T-helper 1 cell treated with Interleukin-12 subunit alpha and Interleukin-12 subunit beta and Interleukin-4 antibody, amounts not matched to agents 30 μg/mL and 1 μg/mL, for 36 hours (primary cell): Measurements from ENCODE around the gene MAN1C1.

Source experiments
- H3K27ac Mint-ChIP-seq: one replicate; pipeline ENCODE4 v1.8.0; 2021; ENCODE audit warnings: mild to moderate bottlenecking, mixed read lengths
- H3K27me3 Mint-ChIP-seq: one replicate; pipeline ENCODE4 v1.8.0; 2021; ENCODE audit warnings: low read depth, mixed read lengths
- H3K36me3 Mint-ChIP-seq: one replicate; pipeline ENCODE4 v1.8.0; 2021; ENCODE audit warnings: low read depth, mixed read lengths
- H3K4me1 Mint-ChIP-seq: one replicate; pipeline ENCODE4 v1.8.0; 2021; ENCODE audit warnings: low read depth, mixed read lengths
- H3K4me3 Mint-ChIP-seq: one replicate; pipeline ENCODE4 v1.8.0; 2021; ENCODE audit warnings: mild to moderate bottlenecking, moderate library complexity, mixed read lengths
- H3K9me3 Mint-ChIP-seq: one replicate; pipeline ENCODE4 v1.8.0; 2021; ENCODE audit warnings: mixed read lengths

The MAN1C1 gene

GRCh38 chr1:25760871-25761270, 144.3 kb downstream of the MAN1C1 start:
- H3K9me3 Mint-ChIP-seq, result no peaks in the 10 kb centered on the region
- H3K4me3 Mint-ChIP-seq, result no peak overlapping the region
- H3K4me1 Mint-ChIP-seq, result peaks cover 2% of the 10 kb centered on the region
- no peaks in the 10 kb centered on the region for H3K36me3 Mint-ChIP-seq
- H3K27ac Mint-ChIP-seq, result no peak overlapping the region
- peaks cover 33% of the 10 kb centered on the region for H3K27me3 Mint-ChIP-seq

- H3K27me3 Mint-ChIP-seq, result peaks cover 16% of the 10 kb centered on the region
- no peak overlapping the region for H3K27ac Mint-ChIP-seq
- H3K9me3 Mint-ChIP-seq, result no peaks in the 10 kb centered on the region
- no peaks in the 10 kb centered on the region for H3K36me3 Mint-ChIP-seq
- no peak overlapping the region for H3K4me3 Mint-ChIP-seq
- peaks cover 1% of the 10 kb centered on the region for H3K4me1 Mint-ChIP-seq
These were observed 146.9 kb downstream of the MAN1C1 start for GRCh38 chr1:25763493-25763892.

- Mint-ChIP-seq H3K4me1 (peaks cover 1% of the 10 kb centered on the region), H3K36me3 (no peaks in the 10 kb centered on the region), H3K27ac (no peak overlapping the region), H3K27me3 (peaks cover 12% of the 10 kb centered on the region), H3K4me3 (no peak overlapping the region), H3K9me3 (no peaks in the 10 kb centered on the region)
These were observed 148.7 kb downstream of the MAN1C1 start for GRCh38 chr1:25765136-25765922.

- Mint-ChIP-seq H3K27me3 (peaks cover 13% of the 10 kb centered on the region), H3K4me3 (no peak overlapping the region), H3K27ac (no peak overlapping the region), H3K4me1 (peaks cover 3% of the 10 kb centered on the region), H3K36me3 (no peaks in the 10 kb centered on the region), H3K9me3 (no peaks in the 10 kb centered on the region)
These were observed 149.5 kb downstream of the MAN1C1 start for GRCh38 chr1:25765923-25766589.

GRCh38 chr1:25766721-25767436, 150.3 kb downstream of the MAN1C1 start:
- H3K36me3 Mint-ChIP-seq, result no peaks in the 10 kb centered on the region
- H3K4me1 Mint-ChIP-seq, result peaks cover 4% of the 10 kb centered on the region
- no peaks in the 10 kb centered on the region for H3K9me3 Mint-ChIP-seq
- H3K27me3 Mint-ChIP-seq, result peaks cover 20% of the 10 kb centered on the region
- H3K27ac Mint-ChIP-seq, result no peak overlapping the region
- no peak overlapping the region for H3K4me3 Mint-ChIP-seq

GRCh38 chr1:25767437-25767770, 150.8 kb downstream of the MAN1C1 start:
- no peak overlapping the region for H3K4me3 Mint-ChIP-seq
- peaks cover 25% of the 10 kb centered on the region for H3K27me3 Mint-ChIP-seq
- H3K36me3 Mint-ChIP-seq, result no peaks in the 10 kb centered on the region
- H3K4me1 Mint-ChIP-seq, result peaks cover 4% of the 10 kb centered on the region
- no peaks in the 10 kb centered on the region for H3K9me3 Mint-ChIP-seq
- H3K27ac Mint-ChIP-seq, result no peak overlapping the region

GRCh38 chr1:25768999-25769398, 152.4 kb downstream of the MAN1C1 start:
- no peaks in the 10 kb centered on the region for H3K9me3 Mint-ChIP-seq
- H3K27me3 Mint-ChIP-seq, result peaks cover 38% of the 10 kb centered on the region
- H3K4me1 Mint-ChIP-seq, result peaks cover 7% of the 10 kb centered on the region
- peaks cover 4% of the 10 kb centered on the region for H3K36me3 Mint-ChIP-seq
- peak overlapping the region; percentile 13 for H3K4me3 Mint-ChIP-seq
- no peak overlapping the region for H3K27ac Mint-ChIP-seq

GRCh38 chr1:25769625-25770383, 153.2 kb downstream of the MAN1C1 start:
- Mint-ChIP-seq H3K36me3 (peaks cover 4% of the 10 kb centered on the region), H3K4me3 (no peak overlapping the region), H3K4me1 (peaks cover 14% of the 10 kb centered on the region), H3K27me3 (peaks cover 43% of the 10 kb centered on the region), H3K27ac (no peak overlapping the region), H3K9me3 (no peaks in the 10 kb centered on the region)

- no peaks in the 10 kb centered on the region for H3K9me3 Mint-ChIP-seq
- H3K4me3 Mint-ChIP-seq, result no peak overlapping the region
- H3K27me3 Mint-ChIP-seq, result peaks cover 45% of the 10 kb centered on the region
- H3K4me1 Mint-ChIP-seq, result peaks cover 23% of the 10 kb centered on the region
- H3K27ac Mint-ChIP-seq, result no peak overlapping the region
- peaks cover 4% of the 10 kb centered on the region for H3K36me3 Mint-ChIP-seq
These were observed 154.1 kb downstream of the MAN1C1 start for GRCh38 chr1:25770541-25771220.

- Mint-ChIP-seq H3K36me3 (peaks cover 4% of the 10 kb centered on the region), H3K9me3 (no peaks in the 10 kb centered on the region), H3K4me3 (no peak overlapping the region), H3K27me3 (peaks cover 45% of the 10 kb centered on the region), H3K27ac (no peak overlapping the region), H3K4me1 (peaks cover 23% of the 10 kb centered on the region)
These were observed 154.9 kb downstream of the MAN1C1 start for GRCh38 chr1:25771221-25772114.

GRCh38 chr1:25772164-25772563, 155.6 kb downstream of the MAN1C1 start:
- Mint-ChIP-seq H3K27me3 (peaks cover 45% of the 10 kb centered on the region), H3K36me3 (peaks cover 4% of the 10 kb centered on the region), H3K4me1 (peaks cover 23% of the 10 kb centered on the region), H3K9me3 (no peaks in the 10 kb centered on the region), H3K4me3 (no peak overlapping the region), H3K27ac (no peak overlapping the region)

GRCh38 chr1:25772692-25773245, 156.2 kb downstream of the MAN1C1 start:
- H3K9me3 Mint-ChIP-seq, result no peaks in the 10 kb centered on the region
- no peak overlapping the region for H3K4me3 Mint-ChIP-seq
- no peak overlapping the region for H3K27ac Mint-ChIP-seq
- peaks cover 50% of the 10 kb centered on the region for H3K27me3 Mint-ChIP-seq
- H3K36me3 Mint-ChIP-seq, result peaks cover 4% of the 10 kb centered on the region
- H3K4me1 Mint-ChIP-seq, result peaks cover 23% of the 10 kb centered on the region
